ENCODE data around the gene ATP8A1. TPM values are rescaled to one million over a fixed set of nuclear protein-coding genes. Genes with fewer than 3 reads are reported as not detected.
A peak's percentile ranks its signal among the peaks of the same experiment; 100 is the strongest.

ATP8A1 gene
- total RNA-seq, 2 donors from 2014 or later, result 17.9 to 18.7 TPM

GRCh38 chr4:42446823-42447222 lies 210.1 kb downstream of the ATP8A1 start:
- no peaks in the 10 kb centered on the region for H3K27me3 Mint-ChIP-seq (ENCODE audit: insufficient read depth)
- H3K36me3 ChIP-seq (ENCODE audit: control insufficient read depth, insufficient read depth, low read length), result peaks cover 5% of the 10 kb centered on the region
- DNase-seq, result no peak
- H3K27ac Mint-ChIP-seq, result peak overlapping the region; percentile 45
- H3K9me3 ChIP-seq (ENCODE audit: control insufficient read depth, low read length), result no peaks in the 10 kb centered on the region
- H3K4me1 ChIP-seq (ENCODE audit: control insufficient read depth, insufficient read depth, low read length), result peaks cover 1% of the 10 kb centered on the region
- no peaks in the 10 kb centered on the region for H3K9me3 Mint-ChIP-seq
- peaks cover 23% of the 10 kb centered on the region for H3K36me3 Mint-ChIP-seq (ENCODE audit: low read depth)
- WGBS, 2 experiments (ENCODE audit: insufficient coverage in 1 of 2, insufficient read length in 1 of 2), result 73% methylated on average over 5 of the region's 5 CpGs
- H3K4me3 ChIP-seq (ENCODE audit: low read length), result no peak overlapping the region
- no peaks in the 10 kb centered on the region for H3K27me3 ChIP-seq (ENCODE audit: control insufficient read depth, insufficient read depth, low read length, poor library complexity, severe bottlenecking)
- peaks cover 14% of the 10 kb centered on the region for H3K4me1 Mint-ChIP-seq
- TF ChIP-seq, protein P1, sequence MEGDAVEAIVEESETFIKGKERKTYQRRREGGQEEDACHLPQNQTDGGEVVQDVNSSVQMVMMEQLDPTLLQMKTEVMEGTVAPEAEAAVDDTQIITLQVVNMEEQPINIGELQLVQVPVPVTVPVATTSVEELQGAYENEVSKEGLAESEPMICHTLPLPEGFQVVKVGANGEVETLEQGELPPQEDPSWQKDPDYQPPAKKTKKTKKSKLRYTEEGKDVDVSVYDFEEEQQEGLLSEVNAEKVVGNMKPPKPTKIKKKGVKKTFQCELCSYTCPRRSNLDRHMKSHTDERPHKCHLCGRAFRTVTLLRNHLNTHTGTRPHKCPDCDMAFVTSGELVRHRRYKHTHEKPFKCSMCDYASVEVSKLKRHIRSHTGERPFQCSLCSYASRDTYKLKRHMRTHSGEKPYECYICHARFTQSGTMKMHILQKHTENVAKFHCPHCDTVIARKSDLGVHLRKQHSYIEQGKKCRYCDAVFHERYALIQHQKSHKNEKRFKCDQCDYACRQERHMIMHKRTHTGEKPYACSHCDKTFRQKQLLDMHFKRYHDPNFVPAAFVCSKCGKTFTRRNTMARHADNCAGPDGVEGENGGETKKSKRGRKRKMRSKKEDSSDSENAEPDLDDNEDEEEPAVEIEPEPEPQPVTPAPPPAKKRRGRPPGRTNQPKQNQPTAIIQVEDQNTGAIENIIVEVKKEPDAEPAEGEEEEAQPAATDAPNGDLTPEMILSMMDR (conservative IDR thresholded peaks at IDR 0.05), result no peak
- no peak overlapping the region for H3K4me3 Mint-ChIP-seq
- no peak overlapping the region for H3K9ac ChIP-seq (ENCODE audit: extremely low read depth, low read length, poor library complexity, severe bottlenecking)
- H3K27ac ChIP-seq (ENCODE audit: low read depth, low read length), result no peak overlapping the region

DNA sequence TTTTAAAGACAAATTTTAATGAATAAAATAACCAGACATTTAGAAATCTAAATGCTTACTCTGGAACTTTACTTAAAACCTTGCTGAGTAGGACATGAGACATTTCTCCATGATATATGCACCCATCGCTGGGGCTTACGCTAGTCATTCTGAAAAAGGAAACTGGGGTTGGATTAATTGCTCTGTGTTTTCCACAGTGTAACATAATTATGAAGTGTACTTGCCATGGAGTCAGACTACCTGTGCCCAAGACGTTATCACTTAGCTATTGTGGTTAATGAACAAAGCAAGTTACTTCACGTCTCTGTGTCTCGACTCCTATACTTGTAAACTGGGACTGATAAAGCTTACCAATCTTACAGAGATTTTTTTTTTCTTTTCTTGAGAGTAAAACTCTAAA lies 211.9 kb downstream of the ATP8A1 start:
- Histone ChIP-seq H3K36me3 (ENCODE audit: control insufficient read depth, insufficient read depth, low read length) (peaks cover 5% of the 10 kb centered on the region), H3K9ac (ENCODE audit: extremely low read depth, low read length, poor library complexity, severe bottlenecking) (no peak overlapping the region), H3K27me3 (ENCODE audit: control insufficient read depth, insufficient read depth, low read length, poor library complexity, severe bottlenecking) (no peaks in the 10 kb centered on the region), H3K4me1 (ENCODE audit: control insufficient read depth, insufficient read depth, low read length) (no peaks in the 10 kb centered on the region), H3K27ac (ENCODE audit: low read depth, low read length) (no peak overlapping the region), H3K9me3 (ENCODE audit: control insufficient read depth, low read length) (no peaks in the 10 kb centered on the region), H3K4me3 (ENCODE audit: low read length) (no peak overlapping the region)
- peaks cover 18% of the 10 kb centered on the region for H3K36me3 Mint-ChIP-seq (ENCODE audit: low read depth)
- WGBS, 2 experiments (ENCODE audit: insufficient coverage in 1 of 2, insufficient read length in 1 of 2), result 95 to 96% methylated on average over 4 to 5 of the region's 5 CpGs
- no peak overlapping the region for H3K27ac Mint-ChIP-seq
- no peak overlapping the region for H3K4me3 Mint-ChIP-seq
- peaks cover 6% of the 10 kb centered on the region for H3K4me1 Mint-ChIP-seq
- H3K9me3 Mint-ChIP-seq, result no peaks in the 10 kb centered on the region
- DNase-seq, result no peak
- TF ChIP-seq, protein P1 (conservative IDR thresholded peaks at IDR 0.05), result no peak
- no peaks in the 10 kb centered on the region for H3K27me3 Mint-ChIP-seq (ENCODE audit: insufficient read depth)

GRCh38 chr4:42442601-42443000 lies 214.3 kb downstream of the ATP8A1 start:
- TF ChIP-seq, protein P1 (conservative IDR thresholded peaks at IDR 0.05), result no peak
- Mint-ChIP-seq H3K27ac (no peak overlapping the region), H3K9me3 (no peaks in the 10 kb centered on the region), H3K27me3 (ENCODE audit: insufficient read depth) (peaks cover 2% of the 10 kb centered on the region), H3K36me3 (ENCODE audit: low read depth) (peaks cover 13% of the 10 kb centered on the region), H3K4me3 (no peak overlapping the region), H3K4me1 (peaks cover 11% of the 10 kb centered on the region)
- H3K36me3 ChIP-seq (ENCODE audit: control insufficient read depth, insufficient read depth, low read length), result peaks cover 5% of the 10 kb centered on the region
- no peaks in the 10 kb centered on the region for H3K4me1 ChIP-seq (ENCODE audit: control insufficient read depth, insufficient read depth, low read length)
- WGBS, 2 experiments (ENCODE audit: insufficient coverage in 1 of 2, insufficient read length in 1 of 2), result 90 to 91% methylated on average over 2 of the region's 2 CpGs
- H3K27me3 ChIP-seq (ENCODE audit: control insufficient read depth, insufficient read depth, low read length, poor library complexity, severe bottlenecking), result no peaks in the 10 kb centered on the region
- no peak overlapping the region for H3K27ac ChIP-seq (ENCODE audit: low read depth, low read length)
- DNase-seq, result no peak
- no peak overlapping the region for H3K4me3 ChIP-seq (ENCODE audit: low read length)
- no peak overlapping the region for H3K9ac ChIP-seq (ENCODE audit: extremely low read depth, low read length, poor library complexity, severe bottlenecking)
- no peaks in the 10 kb centered on the region for H3K9me3 ChIP-seq (ENCODE audit: control insufficient read depth, low read length)

Measured in endodermal cell (in vitro differentiated cells).